ENCODE results near the gene DPCD.

DNA sequence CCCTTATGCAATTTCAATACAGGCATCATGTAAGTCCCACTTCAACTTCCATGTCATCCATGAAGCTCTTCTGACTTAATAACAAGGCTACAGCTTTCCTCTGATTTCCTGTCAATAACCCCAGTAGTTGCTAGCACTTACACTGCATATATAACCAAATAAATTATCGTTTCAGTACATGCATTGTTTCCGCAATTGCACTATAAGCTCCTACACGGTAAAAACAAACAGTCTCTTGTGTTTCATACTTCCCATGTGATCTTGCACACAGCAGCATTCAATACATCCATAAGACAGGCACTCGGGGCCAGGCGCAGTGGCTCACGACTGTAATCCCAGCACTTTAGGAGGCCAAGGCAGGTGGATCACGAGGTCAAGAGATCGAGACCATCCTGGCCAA, 65.4 kb downstream of the DPCD start:
- TF ChIP-seq, protein P1, sequence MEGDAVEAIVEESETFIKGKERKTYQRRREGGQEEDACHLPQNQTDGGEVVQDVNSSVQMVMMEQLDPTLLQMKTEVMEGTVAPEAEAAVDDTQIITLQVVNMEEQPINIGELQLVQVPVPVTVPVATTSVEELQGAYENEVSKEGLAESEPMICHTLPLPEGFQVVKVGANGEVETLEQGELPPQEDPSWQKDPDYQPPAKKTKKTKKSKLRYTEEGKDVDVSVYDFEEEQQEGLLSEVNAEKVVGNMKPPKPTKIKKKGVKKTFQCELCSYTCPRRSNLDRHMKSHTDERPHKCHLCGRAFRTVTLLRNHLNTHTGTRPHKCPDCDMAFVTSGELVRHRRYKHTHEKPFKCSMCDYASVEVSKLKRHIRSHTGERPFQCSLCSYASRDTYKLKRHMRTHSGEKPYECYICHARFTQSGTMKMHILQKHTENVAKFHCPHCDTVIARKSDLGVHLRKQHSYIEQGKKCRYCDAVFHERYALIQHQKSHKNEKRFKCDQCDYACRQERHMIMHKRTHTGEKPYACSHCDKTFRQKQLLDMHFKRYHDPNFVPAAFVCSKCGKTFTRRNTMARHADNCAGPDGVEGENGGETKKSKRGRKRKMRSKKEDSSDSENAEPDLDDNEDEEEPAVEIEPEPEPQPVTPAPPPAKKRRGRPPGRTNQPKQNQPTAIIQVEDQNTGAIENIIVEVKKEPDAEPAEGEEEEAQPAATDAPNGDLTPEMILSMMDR (IDR thresholded peaks at IDR 0.05), result no peak
- TF ChIP-seq POLR2A (IDR thresholded peaks at IDR 0.05), result no peak
